Measurements from ENCODE around the gene MYO9B. TPM values are rescaled to one million over a fixed set of nuclear protein-coding genes. Genes with fewer than 3 reads are reported as not detected.

Gene MYO9B
- total RNA-seq, 1 experiment from 2014 or later = 74.6 TPM

GRCh38 chr19:17025991-17026658, 49.5 kb upstream of the MYO9B start:
- intact Hi-C loops (cut with micrococcal nuclease) = no loop called here
- Histone ChIP-seq H3K27me3 (ENCODE audit: insufficient read depth, low read length) (no peaks in the 10 kb centered on the region), H3K4me2 (ENCODE audit: low read length) (no peak overlapping the region), H2AFZ (ENCODE audit: low read depth, low read length, poor library complexity, severe bottlenecking) (no peak overlapping the region), H3K27ac (ENCODE audit: low read depth, low read length) (no peak overlapping the region), H3K4me3 (replicated peaks in 1 of 2; ENCODE audit: low read depth in 1 of 2, low read length in 2 of 2) (no peak overlapping the region), H3K9me3 (ENCODE audit: control insufficient read depth in 1 of 2, insufficient read depth in 1 of 2, low read depth in 1 of 2, low read length in 2 of 2) (no peaks in the 10 kb centered on the region), H3K9me2 (ENCODE audit: insufficient read depth) (no peaks in the 10 kb centered on the region), H4K20me1 (ENCODE audit: insufficient read depth) (no peaks in the 10 kb centered on the region), H3K4me1 (ENCODE audit: control insufficient read depth in 1 of 2, insufficient read depth in 2 of 2, low read length in 2 of 2) (peaks cover 11 to 37% of the 10 kb centered on the region in 2 experiments), H3K9ac (ENCODE audit: low read length) (no peak overlapping the region), H3K36me3 (ENCODE audit: control insufficient read depth in 1 of 2, insufficient read depth in 2 of 2, low read length in 2 of 2) (no peaks in the 10 kb centered on the region), H3K79me2 (ENCODE audit: insufficient read depth, low read length) (no peaks in the 10 kb centered on the region)
- RAD21 ChIA-PET (ENCODE audit: low non-redundant PET in 1 of 2, low total read pairs in 2 of 2, uncharacterized antibody in 2 of 2, unreplicated experiment in 2 of 2) = no interaction called here
- CTCF ChIA-PET = no interaction called here
- BruUV-seq (replicated peaks) = no TSS peak
- ATAC-seq (no peak), DNase-seq (ENCODE audit: low read depth, low spot score) (no peak)
- POLR2A ChIA-PET = no interaction called here
- TF ChIP-seq POLR2A (IDR thresholded peaks at IDR 0.05; ENCODE audit: borderline replicate concordance, extremely low read depth, insufficient read depth, insufficient read length) (no peak), ZNF274 (IDR thresholded peaks at IDR 0.05; ENCODE audit: low read depth, low read length) (no peak), CBX3 (IDR thresholded peaks at IDR 0.05; ENCODE audit: low read depth) (no peak), POLR2AphosphoS5 (IDR thresholded peaks at IDR 0.05; ENCODE audit: low read depth, low read length) (no peak), SP1 (IDR thresholded peaks at IDR 0.05; ENCODE audit: low read depth) (no peak), CTCF (IDR thresholded peaks at IDR 0.05 in 2 of 3, conservative IDR thresholded peaks at IDR 0.05 in 1 of 3; ENCODE audit: borderline replicate concordance in 1 of 3, insufficient read depth in 1 of 3, low read depth in 2 of 3, low read length in 2 of 3) (no peak), FOSL1 (IDR thresholded peaks at IDR 0.05; ENCODE audit: low read depth) (no peak), ZFX (IDR thresholded peaks at IDR 0.05) (no peak), ATF3 (IDR thresholded peaks at IDR 0.05) (no peak), REST (IDR thresholded peaks at IDR 0.05; ENCODE audit: low read depth) (no peak), SIN3A (IDR thresholded peaks at IDR 0.05; ENCODE audit: low read depth) (no peak), MAX (IDR thresholded peaks at IDR 0.05) (no peak), YY1 (IDR thresholded peaks at IDR 0.05; ENCODE audit: extremely low read depth, insufficient replicate concordance, low read depth, low read length) (no peak), JUND (IDR thresholded peaks at IDR 0.05) (no peak), EGR1 (IDR thresholded peaks at IDR 0.05; ENCODE audit: low read depth) (no peak), TCF7L2 (IDR thresholded peaks at IDR 0.05; ENCODE audit: borderline replicate concordance, extremely low read depth, insufficient read depth, insufficient read length) (no peak), EZH2 (IDR thresholded peaks at IDR 0.05) (no peak), ELF1 (IDR thresholded peaks at IDR 0.05; ENCODE audit: borderline replicate concordance, low read depth) (no peak)

Measured in HCT116 (cell line).